Psoas muscle (tissue), 8 donors: ENCODE results near the gene LCE3D. TPM values are rescaled to one million over a fixed set of nuclear protein-coding genes. Genes with fewer than 3 reads are reported as not detected.
"Not testable (repeated sequence)": the region's sequence is repeated elsewhere in the genome, so short reads cannot be mapped to it uniquely, and the experiment has no call there.

ENCODE experiments used
- ATAC-seq, 4 donors: fragments of 200-7000 bp; cut with Tn5 transposase; one replicate each; pipeline ENCODE4 v1.9.1; 2020; ENCODE audit warnings: moderate library complexity in 3 of 4, mild to moderate bottlenecking in 2 of 4
- DNase-seq, 2 donors: peaks; one replicate each; pipeline ENCODE4 v3.0.0-alpha.2; 2020
- H3K27ac ChIP-seq: fragments of 200-600 bp; one replicate; pipeline ENCODE4 v1.8.0; 2022
- H3K27me3 ChIP-seq, 3 donors: fragments of 200-600 bp in 1 of 3; one replicate each; pipeline versions ENCODE4 v1.6.1 to v1.8.0; 2013 to 2022; ENCODE audit warnings: low read length in 2 of 3, mild to moderate bottlenecking in 2 of 3, moderate library complexity in 1 of 3; ENCODE audit not compliant: insufficient read depth in 3 of 3
- H3K36me3 ChIP-seq, 2 donors: fragments of 200-600 bp in 1 of 2; one replicate each; pipeline versions ENCODE4 v1.6.1 to v1.8.0; 2013 to 2022; ENCODE audit warnings: low read depth in 1 of 2, mild to moderate bottlenecking in 1 of 2, moderate library complexity in 1 of 2; ENCODE audit not compliant: insufficient read depth in 1 of 2
- H3K4me1 ChIP-seq: fragments of 200-600 bp; one replicate; pipeline ENCODE4 v1.8.0; 2022
- H3K4me3 ChIP-seq: fragments of 200-600 bp; one replicate; pipeline ENCODE4 v1.8.0; 2022; ENCODE audit warnings: mild to moderate bottlenecking
- H3K9me3 ChIP-seq: fragments of 200-600 bp; one replicate; pipeline ENCODE4 v1.8.0; 2022
- CTCF ChIP-seq: fragments of 200-600 bp; IDR thresholded peaks from one replicate; pipeline ENCODE4 v1.8.0; 2022; ENCODE audit warnings: antibody characterized with exemption
- WGBS, 3 donors: extraction: QIAGEN DNeasy Blood & Tissue Kit; methylation state at CpG; one replicate each; pipeline versions ENCODE4 v1.1.6 to v1.1.7; 2013; 5-methylcytosine and 5-hydroxymethylcytosine counted together
- intact Hi-C, 2 donors: fragments of 100-400 bp; cut with DNase I; formaldehyde crosslinking; loops; one replicate each; pipeline versions ENCODE4 v1.11.0 to v1.14.2; 2022
- polyA plus RNA-seq, 3 donors: library from polyadenylated mRNA; stranded (reverse); fragments of 200-250 nt; gene quantifications; one replicate each; pipeline ENCODE4 v1.2.3, GENCODE V29; 2013
- total RNA-seq, 4 donors: library from RNA; stranded (reverse); fragmentation: NEBNext Ultra II Directional in 2 of 4; extraction: Animal tissue kit (Norgen Biotek cat#: 25700) in 2 of 4; gene quantifications; one replicate each; pipeline versions ENCODE4 v1.2.1 to v1.2.4, GENCODE V29; 2021 to 2023
- donor health status: healthy with polysubstance abuse.
- donor health status: DM: no; HTN: no; CAD: no; lungs with moderate emphysema.
- donor health status: Bipolar disorder and iron deficiency.
- donor health status: healthy.
- donor health status: DM: yes; HTN: yes; CAD: no.
- donor health status: DM: no; HTN: no; CAD: no.
- donor health status: DM: no; HTN: no; CAD: no.
- donor health status: DM: yes; HTN: yes; CAD: no.

LCE3D gene
- total and polyA plus RNA-seq, 7 donors, result not detected

- intact Hi-C loops, result no loop called here
Observed at GRCh38 chr1:152582647-152583046, 2.3 kb upstream of the LCE3D start.

GRCh38 chr1:152579526-152579925 is 790 bp downstream of the LCE3D start:
- H3K9me3 ChIP-seq, H3K27me3 ChIP-seq, ATAC-seq, H3K4me1 ChIP-seq, H3K27ac ChIP-seq, H3K4me3 ChIP-seq, DNase-seq, H3K36me3 ChIP-seq, intact Hi-C loops: not testable (repeated sequence)
- WGBS, 3 donors, result 79 to 90% (median 87%) methylated on average over 2 to 9 of the region's 9 CpGs

More at GRCh38 chr1:152582647-152583046, 2.3 kb upstream of the LCE3D start:
- DNase-seq (no peak), ATAC-seq (no peak)
- H3K27ac ChIP-seq, result no peak overlapping the region
- no peaks in the 10 kb centered on the region for H3K27me3 ChIP-seq
- H3K36me3 ChIP-seq, result no peaks in the 10 kb centered on the region
- no peak for TF ChIP-seq CTCF
- H3K4me1 ChIP-seq, result no peaks in the 10 kb centered on the region
- no peak overlapping the region for H3K4me3 ChIP-seq
- WGBS, 3 donors, result 32 to 74% (median 41%) methylated on average over 1 of the region's 1 CpG
- H3K9me3 ChIP-seq, result no peaks in the 10 kb centered on the region

GRCh38 chr1:152577168-152577567 is 3.1 kb downstream of the LCE3D start:
- TF ChIP-seq CTCF, result no peak
- Histone ChIP-seq H3K9me3 (no peaks in the 10 kb centered on the region), H3K4me3 (no peak overlapping the region), H3K27ac (no peak overlapping the region), H3K4me1 (no peaks in the 10 kb centered on the region), H3K27me3 (no peaks in the 10 kb centered on the region), H3K36me3 (no peaks in the 10 kb centered on the region)
- ATAC-seq (no peak), DNase-seq (no peak)
- intact Hi-C loops, result no loop called here
- 71 to 83% (median 79%) methylated on average over 2 of the region's 2 CpGs for WGBS, 3 donors

- H3K9me3 ChIP-seq, result peaks cover 11% of the 10 kb centered on the region
Observed at GRCh38 chr1:152566681-152567080, 13.6 kb downstream of the LCE3D start, which contains the start of gene LCE3E. TSS of gene LCE3E (minus strand) at chr1:152566780. CDS start at chr1:152566208, 572 bp downstream.

GRCh38 chr1:152565535-152566215 is 14.6 kb downstream of the LCE3D start:
- intact Hi-C loops, result no loop called here

More at GRCh38 chr1:152566681-152567080, 13.6 kb downstream of the LCE3D start, which contains the start of gene LCE3E:
- Histone ChIP-seq H3K36me3 (no peaks in the 10 kb centered on the region), H3K27ac (no peak within 1 kb of the TSS), H3K27me3 (no peaks in the 10 kb centered on the region), H3K4me1 (no peaks in the 10 kb centered on the region), H3K4me3 (no peak within 1 kb of the TSS)
- intact Hi-C loops, result no loop called here
- no peak for TF ChIP-seq CTCF
- 75 to 90% (median 76%) methylated on average over 1 of the region's 1 CpG for WGBS, 3 donors
- no peak for ATAC-seq
- DNase-seq, result no peak

More at GRCh38 chr1:152565535-152566215, 14.6 kb downstream of the LCE3D start:
- Histone ChIP-seq H3K9me3 (peaks cover 11% of the 10 kb centered on the region), H3K27me3 (no peaks in the 10 kb centered on the region), H3K4me3 (no peak overlapping the region), H3K4me1 (no peaks in the 10 kb centered on the region), H3K27ac (no peak overlapping the region), H3K36me3 (no peaks in the 10 kb centered on the region)
- 72 to 83% (median 81%) methylated on average over 7 to 14 of the region's 14 CpGs for WGBS, 3 donors
- DNase-seq (no peak), ATAC-seq (no peak)
- TF ChIP-seq CTCF, result no peak
